ENCODE data around the gene TRPM2.

Gene TRPM2

DNA sequence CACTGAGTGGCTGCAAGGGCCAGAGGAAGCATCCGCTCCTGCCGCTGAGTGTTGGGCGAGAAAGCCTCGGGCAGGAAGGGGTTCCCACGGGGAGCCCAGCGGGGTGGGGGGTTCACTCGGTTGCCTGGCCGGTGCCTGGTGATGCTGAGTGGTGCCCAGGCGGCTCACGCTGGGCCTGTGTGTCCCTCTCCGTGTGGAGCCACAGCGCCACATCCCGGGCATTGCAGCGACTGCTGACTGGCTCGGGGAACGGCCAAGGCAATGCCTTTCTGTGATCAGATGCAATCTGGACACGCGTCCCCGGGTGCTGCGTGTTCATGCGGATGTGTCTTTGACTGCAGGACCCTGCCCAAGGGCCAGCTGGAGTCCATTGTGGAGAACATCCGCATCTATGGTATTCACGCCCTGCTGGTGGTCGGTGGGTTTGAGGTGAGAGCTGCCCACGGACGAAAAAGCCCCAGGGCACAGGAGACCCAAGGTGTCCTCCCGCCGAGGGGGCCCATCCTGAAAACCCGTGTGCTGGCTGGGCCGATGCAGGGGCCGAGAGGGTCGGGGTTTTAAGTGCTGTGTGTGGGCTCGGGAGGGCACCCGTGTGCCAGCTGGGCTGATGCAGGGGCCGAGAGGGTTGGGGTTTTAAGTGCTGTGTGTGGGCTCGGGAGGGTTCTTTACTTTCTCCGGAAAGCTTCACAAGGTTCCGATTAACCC lies 30.6 kb upstream of the TRPM2 start:
- no peak for DNase-seq (ENCODE audit: low spot score)

DNA sequence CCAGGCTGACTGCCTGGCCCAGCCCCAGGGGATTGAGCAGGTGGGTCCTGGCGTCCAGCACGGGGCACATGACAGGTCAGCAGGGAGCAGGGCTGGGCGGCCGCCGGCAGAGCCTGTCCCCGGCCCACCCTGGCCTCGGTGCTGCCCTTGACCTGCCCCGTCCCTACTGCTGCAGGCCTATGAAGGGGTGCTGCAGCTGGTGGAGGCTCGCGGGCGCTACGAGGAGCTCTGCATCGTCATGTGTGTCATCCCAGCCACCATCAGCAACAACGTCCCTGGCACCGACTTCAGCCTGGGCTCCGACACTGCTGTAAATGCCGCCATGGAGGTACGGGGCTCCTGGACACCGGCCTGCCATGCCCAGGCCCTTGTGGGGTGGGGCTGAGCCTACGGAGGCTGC lies 29.8 kb upstream of the TRPM2 start:
- DNase-seq (ENCODE audit: low spot score), result no peak

DNA sequence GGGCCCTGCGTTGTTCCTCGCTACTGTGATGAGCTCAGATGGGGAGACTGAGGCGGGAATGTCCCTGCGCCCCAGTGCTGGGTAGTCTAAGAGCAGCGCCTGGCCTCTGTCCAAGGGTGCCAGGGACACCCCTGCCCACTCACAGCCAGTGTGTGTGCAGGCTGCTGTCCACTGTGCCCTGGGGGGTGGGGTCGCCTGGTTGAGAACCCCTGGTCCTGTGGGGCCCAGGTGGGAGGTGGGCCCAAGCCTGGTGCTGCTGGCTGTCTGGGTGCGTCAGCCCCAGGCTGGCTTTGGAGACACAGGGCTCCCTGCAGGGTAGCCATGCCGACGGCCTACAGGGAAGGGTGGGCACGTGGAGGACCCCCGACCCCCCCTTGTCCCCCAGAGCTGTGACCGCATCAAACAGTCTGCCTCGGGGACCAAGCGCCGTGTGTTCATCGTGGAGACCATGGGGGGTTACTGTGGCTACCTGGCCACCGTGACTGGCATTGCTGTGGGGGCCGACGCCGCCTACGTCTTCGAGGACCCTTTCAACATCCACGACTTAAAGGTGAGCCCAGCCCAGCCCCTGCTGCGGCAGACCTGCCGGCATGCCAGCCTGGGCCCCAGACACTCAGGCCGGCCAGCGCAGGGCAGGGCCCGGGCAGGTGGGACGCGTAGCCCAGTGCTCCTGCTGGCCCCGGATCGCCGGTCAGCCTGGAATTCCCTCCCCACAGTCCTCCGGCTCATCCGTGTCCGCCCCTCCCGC lies 29.1 kb upstream of the TRPM2 start:
- DNase-seq (ENCODE audit: low spot score), result no peak

DNA sequence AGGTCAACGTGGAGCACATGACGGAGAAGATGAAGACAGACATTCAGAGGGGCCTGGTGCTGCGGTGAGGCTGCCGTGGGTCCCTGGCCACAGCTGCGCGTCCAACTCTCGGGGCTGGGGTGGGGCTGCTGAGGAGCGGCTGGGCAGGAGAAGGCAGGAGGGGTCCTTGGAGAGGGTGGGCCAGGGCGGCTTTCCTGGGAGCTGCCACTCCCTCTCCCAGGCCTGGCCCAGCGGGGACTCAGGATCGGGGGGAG lies 28.6 kb upstream of the TRPM2 start:
- DNase-seq (ENCODE audit: low spot score), result no peak

DNA sequence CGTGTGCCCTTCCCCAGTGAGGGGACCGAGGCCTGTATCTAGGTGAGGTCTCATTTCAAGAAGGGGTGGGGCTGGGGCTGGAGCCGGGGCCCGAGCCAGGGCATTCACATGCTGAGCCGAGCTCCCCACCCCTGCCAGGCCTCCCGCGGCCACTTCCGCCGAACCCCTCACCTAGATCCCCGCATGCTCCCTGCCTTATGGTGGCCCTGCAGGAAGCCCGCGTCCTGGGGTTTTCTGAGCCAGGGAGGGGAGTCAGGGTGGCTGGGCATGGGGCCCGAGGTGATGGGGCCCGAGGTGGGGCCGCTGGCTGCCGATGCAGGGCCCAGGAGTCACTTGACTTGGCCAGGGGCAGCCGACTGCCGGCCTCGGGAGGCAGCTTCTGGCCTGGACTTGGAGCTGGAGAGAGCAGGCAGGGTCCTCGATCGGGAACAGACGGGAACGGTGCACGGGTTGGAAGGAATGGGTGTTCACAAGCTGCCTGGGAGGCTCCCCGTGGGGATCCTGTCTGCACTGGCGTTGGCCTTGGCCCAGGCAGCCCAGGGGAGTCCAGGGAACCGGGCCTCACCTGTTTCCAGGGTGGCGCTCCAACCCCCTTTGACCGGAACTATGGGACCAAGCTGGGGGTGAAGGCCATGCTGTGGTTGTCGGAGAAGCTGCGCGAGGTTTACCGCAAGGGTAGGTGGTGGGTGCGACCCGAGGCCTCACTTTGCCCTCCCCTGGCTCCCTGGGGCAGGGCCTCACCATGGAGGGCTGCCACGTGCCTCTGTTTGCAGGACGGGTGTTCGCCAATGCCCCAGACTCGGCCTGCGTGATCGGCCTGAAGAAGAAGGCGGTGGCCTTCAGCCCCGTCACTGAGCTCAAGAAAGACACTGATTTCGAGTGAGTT lies 27.8 kb upstream of the TRPM2 start:
- no peak for DNase-seq (ENCODE audit: low spot score)

DNA sequence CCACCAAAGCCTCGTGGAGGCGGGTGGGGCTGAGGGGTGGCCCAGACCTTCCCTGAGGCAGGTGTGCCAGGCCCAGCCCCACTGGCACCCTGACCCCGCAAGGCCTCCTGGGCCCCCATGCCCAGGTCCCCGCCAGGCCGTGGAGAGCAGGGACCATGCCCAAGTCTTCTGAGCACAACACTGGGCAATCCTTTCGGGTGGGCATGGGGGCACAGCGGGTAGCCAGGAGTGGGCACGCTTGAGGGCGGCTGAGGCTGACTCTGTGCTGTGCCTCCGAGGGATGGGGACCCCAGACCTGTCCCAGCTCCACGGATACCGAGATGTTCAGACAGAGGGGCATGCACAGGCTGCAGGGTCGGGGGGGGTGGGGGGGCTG lies 27.2 kb upstream of the TRPM2 start:
- DNase-seq (ENCODE audit: low spot score), result no peak

DNA sequence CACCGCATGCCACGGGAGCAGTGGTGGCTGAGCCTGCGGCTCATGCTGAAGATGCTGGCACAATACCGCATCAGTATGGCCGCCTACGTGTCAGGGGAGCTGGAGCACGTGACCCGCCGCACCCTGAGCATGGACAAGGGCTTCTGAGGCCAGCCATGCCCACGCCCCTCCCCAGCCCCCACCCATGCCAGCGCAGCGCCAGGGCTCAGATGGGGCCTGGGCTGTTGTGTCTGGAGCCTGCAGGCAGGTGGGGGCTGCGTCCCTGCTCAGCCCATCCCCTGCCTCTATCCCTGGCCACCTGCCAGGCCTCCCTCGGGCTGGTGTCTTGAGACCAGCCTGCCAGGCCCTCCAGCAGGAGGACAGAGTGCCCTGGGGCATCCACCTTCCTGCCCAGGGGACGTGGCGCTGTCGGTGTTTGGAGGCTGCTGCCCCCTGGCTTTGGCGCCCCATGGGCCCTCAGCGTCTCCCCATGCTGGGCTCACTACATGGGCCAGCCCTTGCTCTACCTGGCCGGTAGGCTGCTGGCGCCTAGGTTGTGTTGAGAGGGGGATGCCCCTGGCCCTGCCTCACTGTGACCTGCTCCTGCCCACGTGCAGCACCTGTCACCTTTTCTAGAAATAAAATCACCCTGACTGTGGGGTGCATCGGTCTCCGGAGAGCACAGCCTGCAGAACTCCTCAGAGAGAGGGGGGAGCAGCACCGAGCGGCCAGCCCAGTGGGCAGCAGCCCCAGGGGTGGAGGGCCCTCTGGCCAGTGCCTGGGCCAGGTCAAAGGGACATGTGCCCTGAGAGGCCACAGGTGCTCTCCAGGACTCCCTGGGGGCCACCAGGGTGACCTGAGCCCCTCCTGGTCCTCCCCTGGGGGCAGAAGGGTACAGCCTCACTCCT lies 26.5 kb upstream of the TRPM2 start:
- no peak for DNase-seq (ENCODE audit: low spot score)

DNA sequence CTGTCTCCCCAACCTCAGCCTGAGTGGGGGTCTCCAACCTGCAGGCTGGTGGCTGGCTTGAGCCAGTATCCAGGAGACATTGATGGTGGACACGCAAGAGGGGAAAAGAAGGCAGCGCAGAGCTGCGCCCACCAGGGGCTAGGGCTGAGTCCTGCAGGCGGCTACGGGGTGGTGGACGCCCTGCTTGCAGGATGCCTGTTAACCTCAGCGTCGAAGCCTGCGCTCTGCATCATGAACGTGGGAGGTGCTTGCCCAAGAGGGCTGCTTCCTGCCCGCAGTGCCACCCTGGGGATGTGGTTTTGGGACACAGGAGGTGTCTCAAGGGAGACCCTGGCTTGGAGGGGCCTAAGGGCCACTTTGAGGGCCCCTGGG lies 25.8 kb upstream of the TRPM2 start:
- DNase-seq (ENCODE audit: low spot score), result no peak

DNA sequence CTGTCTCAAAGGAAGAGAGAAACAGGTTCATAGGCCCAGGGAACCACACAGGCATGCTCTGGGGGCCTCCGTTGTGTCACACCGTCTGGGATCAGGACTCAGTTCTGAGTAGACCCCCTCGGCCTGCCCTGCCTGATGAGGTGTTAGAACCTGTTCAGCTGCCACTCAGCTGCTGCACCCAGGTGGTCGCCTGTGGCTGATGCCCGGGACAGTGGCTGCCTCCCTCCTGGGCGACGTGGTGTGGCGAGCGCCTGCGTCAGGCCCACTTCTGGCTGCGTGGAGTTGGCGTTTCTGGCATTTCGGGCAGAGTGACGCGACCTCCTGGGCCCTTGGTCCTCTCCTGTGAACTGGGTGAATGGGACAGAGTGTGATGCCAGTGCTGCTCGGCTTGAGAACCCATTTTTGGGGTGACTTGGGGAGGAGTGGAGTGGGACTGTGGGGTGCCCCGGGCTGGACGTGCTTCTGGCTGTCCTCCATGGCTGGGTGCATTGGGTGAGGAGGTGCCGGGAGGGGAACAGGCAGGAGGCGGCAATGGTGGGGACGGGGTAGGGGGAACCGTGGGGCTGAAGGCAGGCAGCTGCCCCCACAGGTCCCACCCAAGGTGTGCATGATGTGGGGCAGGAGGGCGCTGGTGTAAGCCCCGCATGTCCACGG lies 25.1 kb upstream of the TRPM2 start:
- DNase-seq (ENCODE audit: low spot score), result no peak

DNA sequence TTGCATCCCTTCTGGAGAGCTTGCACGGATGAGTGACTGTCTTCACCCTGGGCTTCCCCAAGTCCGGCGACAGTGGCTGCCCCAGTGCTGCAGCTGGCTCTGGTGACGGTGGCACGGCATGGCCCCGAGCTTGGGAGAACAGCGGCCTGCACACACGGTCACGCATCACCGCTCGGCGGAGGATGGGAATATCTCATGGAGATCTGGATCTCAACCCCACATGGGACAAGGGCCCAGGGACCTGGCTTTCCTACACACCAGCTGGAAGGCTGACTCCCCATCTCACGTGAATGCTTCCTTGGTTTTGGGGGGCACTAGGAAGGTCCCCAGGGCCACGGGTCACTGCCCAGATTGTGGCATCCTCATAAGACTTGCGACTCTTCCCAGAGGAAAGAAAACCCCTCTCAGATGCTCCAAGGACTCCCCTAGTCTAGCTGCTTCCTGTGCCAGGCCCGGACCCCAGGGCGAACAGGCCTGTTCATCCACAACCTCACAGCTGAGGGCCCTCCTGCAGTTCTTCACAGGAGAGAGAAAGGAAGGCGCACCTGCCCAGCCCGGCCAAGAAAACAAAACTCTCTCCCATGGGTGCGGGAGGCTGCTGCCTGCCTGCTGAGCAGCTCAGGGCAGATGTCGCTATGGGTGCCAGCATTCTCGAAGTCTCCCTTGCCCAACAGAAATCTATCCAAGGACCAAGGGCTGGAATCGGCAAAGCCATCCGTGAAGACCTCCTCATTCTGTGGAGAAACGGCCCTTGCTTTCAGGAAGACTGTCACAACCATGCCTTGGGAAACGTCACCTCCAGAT lies 24.1 kb upstream of the TRPM2 start:
- no peak for DNase-seq (ENCODE audit: low spot score)

DNA sequence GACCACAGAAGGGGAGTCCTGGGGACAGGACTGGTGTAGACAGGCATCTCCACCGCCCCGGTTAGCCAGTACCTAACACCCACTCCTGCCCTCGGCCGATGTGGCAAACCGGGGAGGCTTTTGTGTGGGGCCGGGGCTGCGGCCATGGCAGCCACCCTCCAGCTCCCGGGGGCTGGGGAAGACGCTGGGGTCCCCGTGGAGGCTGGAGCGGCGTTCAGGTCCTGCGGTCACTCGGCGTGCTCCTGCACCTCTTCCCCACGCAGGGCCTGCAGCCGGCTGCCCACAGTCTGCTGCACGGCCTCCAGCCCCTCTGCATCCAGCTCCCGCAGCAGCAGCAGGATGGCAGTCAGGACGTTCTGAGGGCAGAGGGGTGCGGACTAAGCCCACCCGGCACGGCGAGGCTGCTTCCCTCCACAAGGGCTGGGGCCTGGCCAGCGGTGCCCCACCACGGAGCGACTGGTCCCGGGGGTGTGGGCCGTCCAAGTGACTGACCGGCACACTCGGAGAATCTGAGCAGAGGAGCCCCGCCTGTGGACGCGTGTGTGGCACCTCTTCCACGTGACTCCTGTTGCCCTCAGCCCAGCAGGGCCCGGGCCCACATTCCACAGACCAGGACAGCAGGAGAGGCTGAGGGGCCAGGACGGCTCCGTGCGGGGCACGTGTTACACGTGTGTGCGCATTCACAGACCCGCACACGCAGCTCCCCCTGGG lies 23.3 kb upstream of the TRPM2 start:
- DNase-seq (ENCODE audit: low spot score), result no peak

DNA sequence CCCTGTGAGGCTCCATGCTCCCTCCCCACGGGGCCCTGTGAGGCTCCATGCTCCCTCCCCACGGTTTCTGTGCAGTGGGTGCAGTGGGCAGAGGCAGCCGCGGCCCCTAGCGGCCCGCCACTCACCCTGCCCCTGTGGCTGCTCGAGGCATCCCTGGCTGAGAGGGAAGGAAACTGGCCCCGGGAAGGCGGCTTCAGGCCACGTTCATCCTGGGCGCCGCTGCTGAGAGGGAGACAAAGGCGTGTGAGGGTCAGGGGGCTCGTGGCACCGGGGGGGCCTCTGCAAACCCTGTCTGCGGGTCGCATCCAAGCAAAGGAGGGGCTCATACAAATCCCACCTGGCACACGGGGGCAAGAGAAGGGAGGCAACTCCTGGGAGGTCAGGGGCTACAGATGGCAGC lies 22.7 kb upstream of the TRPM2 start:
- DNase-seq (ENCODE audit: low spot score), result no peak

DNA sequence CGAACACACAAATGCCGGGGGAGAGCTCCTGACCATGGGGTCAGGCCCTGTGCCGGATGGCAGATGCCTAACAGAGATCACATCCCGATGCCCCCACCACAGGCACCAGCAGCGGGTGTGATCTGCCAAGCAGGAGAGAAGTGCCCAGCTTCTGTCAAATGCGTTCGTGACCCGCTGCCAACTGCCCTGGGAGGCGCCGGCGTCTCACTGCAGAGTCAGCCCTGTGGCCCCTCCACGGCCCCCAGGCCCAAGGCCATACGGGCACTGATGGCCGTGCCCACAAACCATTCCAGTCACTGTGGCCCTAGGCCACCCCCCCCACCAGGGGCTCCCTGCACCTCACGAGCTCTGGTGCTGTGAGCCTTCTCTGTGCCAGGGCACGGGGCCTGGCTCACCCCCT lies 22.2 kb upstream of the TRPM2 start:
- no peak for DNase-seq (ENCODE audit: low spot score)

DNA sequence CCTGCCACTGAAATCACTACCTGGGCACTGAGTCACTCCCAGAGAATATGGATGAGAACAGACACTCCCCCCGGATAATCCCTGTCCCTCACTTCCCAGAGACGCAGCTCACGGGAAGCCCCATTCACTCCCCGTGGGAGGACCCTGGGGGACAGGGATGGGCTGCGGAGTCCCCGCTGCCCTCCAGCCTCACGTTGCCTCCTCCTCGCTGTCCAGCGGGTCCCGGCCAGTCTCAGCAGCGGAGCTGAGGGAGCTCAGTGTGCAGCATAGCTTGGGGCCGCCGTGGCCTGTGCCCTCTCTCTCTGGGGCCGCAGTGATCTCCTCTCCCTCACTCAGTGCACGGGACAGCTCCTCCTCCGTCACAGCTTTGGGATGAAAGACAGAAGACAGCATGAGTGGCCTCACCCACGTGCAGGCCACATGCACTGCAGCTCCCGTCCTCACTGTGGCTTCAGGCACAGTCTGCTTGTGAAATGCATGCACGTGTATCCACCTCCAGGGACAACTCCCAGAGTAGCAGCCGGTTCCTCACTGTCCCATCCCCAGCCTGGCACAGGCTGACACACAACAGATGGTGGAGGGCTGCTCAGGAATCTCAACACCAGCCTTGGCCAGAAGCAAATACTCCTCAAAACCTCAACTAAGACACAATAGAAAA lies 21.6 kb upstream of the TRPM2 start:
- no peak for DNase-seq (ENCODE audit: low spot score)

DNA sequence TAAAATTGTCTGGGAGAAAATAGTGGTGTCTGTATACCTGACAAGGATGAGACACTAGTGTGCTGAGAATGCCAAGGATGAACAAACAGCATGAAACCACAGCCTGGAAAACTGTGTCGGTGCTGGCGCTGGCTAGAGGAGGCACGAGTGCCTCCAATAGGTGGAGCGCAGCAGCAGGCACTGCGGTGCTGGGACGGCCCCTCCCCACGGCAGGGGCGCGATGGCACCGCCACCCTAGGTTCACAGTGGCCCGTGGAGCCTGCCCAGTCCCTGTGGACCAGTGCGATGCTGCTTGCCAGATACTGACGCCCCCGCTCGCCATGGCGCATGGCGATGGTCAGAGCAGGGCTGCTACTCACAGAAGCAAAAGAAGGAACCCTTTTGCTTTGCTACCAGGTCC lies 21.0 kb upstream of the TRPM2 start:
- DNase-seq (ENCODE audit: low spot score), result no peak

DNA sequence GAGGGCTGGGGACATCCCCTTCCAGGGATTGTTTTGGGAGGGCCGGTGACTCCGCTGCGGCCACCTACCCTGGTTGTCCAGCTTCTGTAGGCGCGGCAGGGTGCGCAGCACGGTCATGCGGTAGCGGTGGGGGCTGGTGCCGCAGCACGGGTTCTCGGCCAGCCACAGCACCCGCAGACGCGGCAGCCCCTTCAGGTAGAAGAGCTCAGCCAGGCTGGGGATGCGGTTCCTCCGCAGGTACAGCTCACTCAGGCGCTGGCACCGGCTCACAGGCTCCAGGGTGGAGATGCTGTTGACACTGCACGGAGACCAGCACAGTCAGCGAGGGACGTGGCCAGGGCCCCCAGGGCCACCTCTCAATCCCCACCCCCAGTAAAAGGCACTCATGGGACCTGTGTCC lies 20.5 kb upstream of the TRPM2 start:
- DNase-seq (ENCODE audit: low spot score), result no peak

DNA sequence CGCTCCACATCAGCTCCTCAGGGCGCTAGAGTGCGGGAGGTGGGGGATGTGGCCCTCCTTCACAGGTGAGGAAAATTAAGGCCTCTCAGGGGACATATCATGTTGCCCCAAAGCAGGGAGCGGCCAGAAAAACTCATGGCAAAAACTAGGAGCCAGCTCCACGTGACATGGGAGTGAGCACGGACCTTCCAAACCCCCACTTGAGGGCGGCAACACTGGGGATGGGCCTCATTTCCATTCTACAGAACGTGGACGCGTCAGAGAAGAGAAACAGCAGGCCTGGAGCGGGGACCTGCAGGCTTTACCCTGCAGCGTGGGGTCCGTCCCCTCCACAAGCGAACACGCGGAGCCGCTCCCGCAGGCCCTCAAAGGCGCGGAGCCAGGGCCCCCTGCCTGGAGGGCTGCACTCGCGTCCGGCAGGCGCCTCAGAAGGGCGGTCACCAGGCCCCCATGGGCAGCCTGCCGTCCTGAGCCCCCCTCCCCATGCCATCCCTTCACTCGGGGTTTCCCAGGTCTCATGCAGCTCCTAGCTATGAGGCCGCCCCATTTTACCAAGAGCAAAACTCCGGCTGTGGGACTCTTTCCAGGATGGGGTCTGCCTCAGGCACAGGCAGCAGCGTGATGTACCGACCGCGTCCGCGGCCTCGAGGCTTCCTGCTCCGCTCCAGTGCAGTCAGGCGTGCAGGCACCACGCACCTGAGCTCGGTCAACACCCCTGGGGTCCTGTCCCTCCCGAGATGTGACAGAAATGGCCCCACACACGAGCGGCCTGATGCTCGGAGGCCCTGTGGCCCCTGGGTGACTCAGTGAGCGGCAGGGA lies 19.7 kb upstream of the TRPM2 start:
- no peak for DNase-seq (ENCODE audit: low spot score)

DNA sequence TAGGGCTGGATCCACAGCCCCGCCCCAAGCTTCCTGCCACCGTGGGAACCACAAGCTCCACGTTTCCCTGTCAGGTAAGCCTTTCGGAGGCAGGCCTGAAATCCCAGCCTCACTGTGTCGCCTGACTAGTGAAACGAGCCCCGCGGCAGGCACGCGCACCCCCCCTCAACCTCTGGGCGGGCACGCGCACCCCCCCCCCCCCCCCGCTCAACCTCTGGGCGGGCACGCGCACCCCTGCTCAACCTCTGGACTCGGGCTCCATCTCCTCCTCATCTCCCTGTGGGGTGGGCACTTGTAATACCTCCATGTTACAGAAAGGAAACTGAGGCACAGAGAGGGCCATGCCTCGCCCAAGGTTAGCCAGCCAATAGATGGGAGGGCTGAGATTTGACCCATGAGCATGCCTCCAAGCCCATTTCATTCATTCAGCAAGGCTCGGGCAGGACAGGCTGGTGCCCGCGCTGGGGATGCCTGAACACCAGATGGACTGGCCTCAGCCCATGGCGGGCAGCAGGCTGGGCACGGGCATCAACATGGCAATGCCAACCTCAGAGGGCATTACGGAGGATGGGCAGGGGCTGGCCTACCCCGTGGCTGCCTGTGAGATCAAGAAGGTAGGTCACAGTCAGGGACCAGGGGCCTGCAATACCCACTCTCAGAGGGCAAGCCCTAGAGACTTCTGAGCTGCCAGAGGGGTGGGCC lies 18.9 kb upstream of the TRPM2 start:
- no peak for DNase-seq (ENCODE audit: low spot score)

Data from GM03348 (cell line).